OCI-LY3 (cell line): Measurements from ENCODE around the gene NRXN3.

Source experiments
- CTCF ChIP-seq: fragments of 200-600, 300-600 bp; sonication (generic); IDR thresholded peaks from 2 replicates; pipeline ENCODE4 v1.5.1; 2014; ENCODE audit warnings: antibody characterized with exemption, low read length, low read depth
- EZH2phosphoT487 ChIP-seq: fragments of 200-600 bp; shearing (Covaris generic); IDR thresholded peaks from 2 replicates; pipeline ENCODE4 v1.6.1; 2018; ENCODE audit warnings: antibody characterized with exemption, mixed run types, low read depth

GRCh38 chr14:79613625-79614024, 1443.5 kb downstream of the NRXN3 start:
- TF ChIP-seq CTCF (no peak), EZH2phosphoT487 (no peak)
